GM23338 (cell line): ENCODE measurements around the gene LRMDA. TPM values are rescaled to one million over a fixed set of nuclear protein-coding genes. Genes with fewer than 3 reads are reported as not detected.
A peak's percentile ranks its signal among the peaks of the same experiment; 100 is the strongest.

Source experiments
- ATAC-seq: fragments of 200-7000 bp; cut with Tn5 transposase; 3 replicates; pipeline ENCODE4 v1.9.1; 2020
- DNase-seq: peaks from one replicate; pipeline ENCODE4 v3.0.0-alpha.2; 2015; ENCODE audit warnings: low spot score
- H2AFZ ChIP-seq: fragments of 200-600 bp; sonication (generic); 2 replicates; pipeline ENCODE4 v1.8.0; 2016; ENCODE audit warnings: antibody characterized with exemption, mild to moderate bottlenecking, moderate library complexity
- H3F3A ChIP-seq: fragments of 200-600 bp; sonication (generic); replicated peaks from 2 replicates; pipeline ENCODE4 v1.8.0; 2017; ENCODE audit warnings: antibody characterized with exemption, mixed run types, low read depth
- H3K27ac ChIP-seq: fragments of 200-600 bp; sonication (generic); 2 replicates; pipeline ENCODE4 v1.6.1; 2016; ENCODE audit warnings: low read depth
- H3K27me3 ChIP-seq: fragments of 200-600 bp; sonication (generic); 2 replicates; pipeline ENCODE4 v1.8.0; 2016; ENCODE audit warnings: mild to moderate bottlenecking, mixed run types, moderate library complexity; ENCODE audit not compliant: insufficient read depth
- H3K36me3 ChIP-seq: fragments of 200-600 bp; sonication (generic); 2 replicates; pipeline ENCODE4 v1.8.0; 2016; ENCODE audit warnings: mild to moderate bottlenecking; ENCODE audit not compliant: insufficient read depth
- H3K4me1 ChIP-seq: fragments of 200-600 bp; sonication (generic); 2 replicates; pipeline ENCODE4 v1.8.0; 2016; ENCODE audit warnings: mild to moderate bottlenecking, moderate library complexity; ENCODE audit not compliant: insufficient read depth
- H3K4me2 ChIP-seq: fragments of 200-600 bp; sonication (generic); 2 replicates; pipeline ENCODE4 v1.7.1; 2017; ENCODE audit warnings: mixed run types
- H3K4me3 ChIP-seq: fragments of 200-600 bp; sonication (generic); 2 replicates; pipeline ENCODE4 v1.6.1; 2016; ENCODE audit warnings: mixed run types
- H3K79me2 ChIP-seq: fragments of 200-600 bp; sonication (generic); replicated peaks from 2 replicates; pipeline ENCODE4 v1.8.0; 2017; ENCODE audit warnings: mild to moderate bottlenecking; ENCODE audit not compliant: insufficient read depth
- H3K9me2 ChIP-seq: fragments of 200-600 bp; sonication (generic); 2 replicates; pipeline ENCODE4 v1.8.0; 2017; ENCODE audit not compliant: insufficient read depth
- H4K20me1 ChIP-seq: fragments of 200-600 bp; sonication (generic); replicated peaks from 2 replicates; pipeline ENCODE4 v1.8.0; 2017; ENCODE audit warnings: mild to moderate bottlenecking; ENCODE audit not compliant: insufficient read depth
- H3K27ac Mint-ChIP-seq: 2 replicates; pipeline ENCODE4 v1.8.0; 2020; ENCODE audit warnings: inconsistent platforms, mild to moderate bottlenecking, moderate library complexity, mixed read lengths
- H3K27me3 Mint-ChIP-seq: 3 replicates; pipeline ENCODE4 v1.8.0; 2022; ENCODE audit warnings: low read depth, mild to moderate bottlenecking, moderate library complexity, mixed read lengths, inconsistent platforms; ENCODE audit not compliant: insufficient read depth, poor library complexity
- H3K36me3 Mint-ChIP-seq: 3 replicates; pipeline ENCODE4 v1.8.0; 2021; ENCODE audit warnings: low read depth, mild to moderate bottlenecking, inconsistent platforms, moderate library complexity, mixed read lengths
- H3K4me1 Mint-ChIP-seq: 3 replicates; pipeline ENCODE4 v1.8.0; 2020; ENCODE audit warnings: mild to moderate bottlenecking, inconsistent platforms, mixed read lengths
- H3K4me3 Mint-ChIP-seq: 3 replicates; pipeline ENCODE4 v1.8.0; 2021; ENCODE audit warnings: moderate library complexity, mild to moderate bottlenecking, inconsistent platforms, mixed read lengths
- H3K9me3 Mint-ChIP-seq: 3 replicates; pipeline ENCODE4 v1.8.0; 2020; ENCODE audit warnings: moderate library complexity, mild to moderate bottlenecking, inconsistent platforms, mixed read lengths
- CREB1 ChIP-seq: fragments of 250-450 bp; sonication (Bioruptor Pico); IDR thresholded peaks from 2 replicates; pipeline ENCODE4 v1.5.0; 2020; ENCODE audit warnings: low read depth, mild to moderate bottlenecking, moderate library complexity
- EZH2 ChIP-seq: fragments of 200-600 bp; sonication (generic); IDR thresholded peaks from one replicate; pipeline ENCODE4 v1.8.0; 2017; ENCODE audit warnings: antibody characterized with exemption, mild to moderate bottlenecking, low read depth; ENCODE audit not compliant: unreplicated experiment
- JUNB ChIP-seq: IDR thresholded peaks from one replicate; pipeline ENCODE4 v1.6.1; 2016; ENCODE audit warnings: antibody characterized with exemption; ENCODE audit not compliant: unreplicated experiment
- NANOG ChIP-seq: IDR thresholded peaks from 2 replicates; pipeline ENCODE4 v1.6.1; 2016; ENCODE audit warnings: antibody characterized with exemption, borderline replicate concordance
- POLR2AphosphoS5 ChIP-seq: IDR thresholded peaks from 2 replicates; pipeline ENCODE4 v1.6.1; 2016; ENCODE audit warnings: antibody characterized with exemption, low read depth
- REST ChIP-seq: IDR thresholded peaks from one replicate; pipeline ENCODE4 v1.6.1; 2018; ENCODE audit warnings: antibody characterized with exemption; ENCODE audit not compliant: unreplicated experiment
- STAT1 ChIP-seq: IDR thresholded peaks from one replicate; pipeline ENCODE4 v1.6.1; 2016; ENCODE audit warnings: antibody characterized with exemption; ENCODE audit not compliant: unreplicated experiment
- polyA plus RNA-seq: library from polyadenylated mRNA; unstranded; fragments of >200 nt; fragmentation: Nextera tagmentation; extraction: Ambion mirVana; gene quantifications from 2 replicates; pipeline ENCODE4 v1.2.1, GENCODE V29; 2016
- total RNA-seq: library from RNA; depleted of rRNA; stranded (reverse); fragments of >200 nt; shearing (Covaris generic); gene quantifications from 2 replicates; pipeline ENCODE4 v1.2.3, GENCODE V29; 2014

The LRMDA gene
- total and polyA plus RNA-seq, 2 experiments from 2014 or later = 0.90 to 1.8 TPM

- no peaks in the 10 kb centered on the region for H3K36me3 ChIP-seq
- H3K4me1 ChIP-seq = peaks cover 51% of the 10 kb centered on the region
- Mint-ChIP-seq H3K9me3 (no peaks in the 10 kb centered on the region), H3K4me1 (peaks cover 64% of the 10 kb centered on the region), H3K27me3 (peaks cover 14% of the 10 kb centered on the region), H3K27ac (no peak overlapping the region), H3K4me3 (peak overlapping the region; percentile 29; the same call in 2 of the 3 replicates), H3K36me3 (no peaks in the 10 kb centered on the region)
- no peaks in the 10 kb centered on the region for H3K79me2 ChIP-seq
- 0 out of 2 replicates have a peak, but pooled peaks cover 3% of the 10 kb centered on the region for H3K27me3 ChIP-seq
- H3K4me2 ChIP-seq = peak overlapping the region; percentile 39
- H3F3A ChIP-seq = 0 out of 2 replicates have a peak, but pooled peaks cover 7% of the 10 kb centered on the region
- H3K27ac ChIP-seq = no peak overlapping the region
- peak overlapping the region; percentile 5; the same call in 1 of the 2 replicates for H3K4me3 ChIP-seq
- peak overlapping the region; percentile 1; the same call in 1 of the 2 replicates for H2AFZ ChIP-seq
- ATAC-seq (peak; percentile 87), DNase-seq (peak; percentile 41)
- H4K20me1 ChIP-seq = no peaks in the 10 kb centered on the region
- H3K9me2 ChIP-seq = no peaks in the 10 kb centered on the region
- TF ChIP-seq JUNB (no peak), EZH2 (no peak), NANOG (peak; percentile 87)
Observed at GRCh38 chr10:75461672-75462649, 30.5 kb downstream of the LRMDA start.

GRCh38 chr10:75462865-75463264, 31.4 kb downstream of the LRMDA start:
- Histone ChIP-seq H3K27me3 (0 out of 2 replicates have a peak, but pooled peaks cover 3% of the 10 kb centered on the region), H3F3A (0 out of 2 replicates have a peak, but pooled peaks cover 7% of the 10 kb centered on the region), H2AFZ (no peak overlapping the region), H3K9me2 (no peaks in the 10 kb centered on the region), H3K27ac (no peak overlapping the region), H3K4me2 (peak overlapping the region; percentile 39; the same call in 1 of the 2 replicates), H4K20me1 (no peaks in the 10 kb centered on the region), H3K4me3 (no peak overlapping the region), H3K79me2 (no peaks in the 10 kb centered on the region), H3K36me3 (no peaks in the 10 kb centered on the region), H3K4me1 (peaks cover 42% of the 10 kb centered on the region)
- Mint-ChIP-seq H3K4me3 (no peak overlapping the region), H3K4me1 (peaks cover 57% of the 10 kb centered on the region), H3K27ac (no peak overlapping the region), H3K36me3 (no peaks in the 10 kb centered on the region), H3K9me3 (no peaks in the 10 kb centered on the region), H3K27me3 (peaks cover 15% of the 10 kb centered on the region)
- ATAC-seq (peak; percentile 61), DNase-seq (peak; percentile 16)
- no peak for TF ChIP-seq EZH2
- TF ChIP-seq POLR2AphosphoS5 = no peak
- TF ChIP-seq CREB1 (CRISPR knock-in tag) = no peak
- no peak for TF ChIP-seq REST
- TF ChIP-seq JUNB = no peak
- TF ChIP-seq STAT1 = no peak
